GM23248 (cell line): ENCODE data around the gene WDR82.

Source experiments
- EZH2 ChIP-seq: fragments of 200-600 bp; sonication (generic); IDR thresholded peaks from 2 replicates; pipeline ENCODE4 v1.6.1; 2018; ENCODE audit warnings: antibody characterized with exemption, mild to moderate bottlenecking; ENCODE audit not compliant: insufficient read depth, poor library complexity, severe bottlenecking
- EZH2phosphoT487 ChIP-seq: fragments of 200-600 bp; sonication (generic); IDR thresholded peaks from 2 replicates; pipeline ENCODE4 v1.6.1; 2018; ENCODE audit warnings: antibody characterized with exemption, moderate library complexity, mild to moderate bottlenecking, low read depth; ENCODE audit not compliant: insufficient read depth

DNA sequence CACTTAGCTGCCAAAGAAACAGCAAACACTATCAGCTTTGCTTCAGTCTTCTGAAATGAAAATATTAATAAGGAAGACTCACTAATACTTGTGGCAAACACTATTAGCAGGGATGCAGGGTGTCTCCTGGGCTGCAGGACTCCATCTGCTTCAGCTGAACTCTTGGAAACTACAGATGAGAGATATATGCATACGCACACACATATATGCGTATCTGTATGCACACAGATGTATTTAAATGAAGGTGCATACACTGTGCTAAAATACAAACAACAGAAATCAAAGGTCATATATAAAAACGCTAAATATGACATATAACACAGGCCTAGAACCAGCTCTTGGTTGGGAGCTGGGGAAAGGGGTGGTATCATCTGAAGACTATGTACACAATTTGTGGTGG, 22.3 kb downstream of the WDR82 start:
- TF ChIP-seq EZH2 (no peak), EZH2phosphoT487 (no peak)
